GM11168 (cell line): ENCODE measurements around the gene SLC4A11.

Experiments used
- in situ Hi-C: fragments of 300-500 bp; cut with MboI; formaldehyde crosslinking; loops from one replicate; pipeline ENCODE4 v1.12.0; 2022; ENCODE audit warnings: low sequenced_read_pairs; ENCODE audit not compliant: unreplicated experiment

SLC4A11 gene

GRCh38 chr20:3239026-3239866 is at the start of gene SLC4A11:
TSS of gene SLC4A11 (minus strand) at chr20:3239190. CDS start at chr20:3239137, 53 bp downstream.
- in situ Hi-C loops, result no loop called here

GRCh38 chr20:3283222-3283820 is 44.3 kb upstream of the SLC4A11 start:
- in situ Hi-C loops, result no loop called here

GRCh38 chr20:3282271-3283221 is 43.6 kb upstream of the SLC4A11 start:
- in situ Hi-C loops, result no loop called here

GRCh38 chr20:3281437-3281836 is 42.4 kb upstream of the SLC4A11 start:
- in situ Hi-C loops, result no loop called here

GRCh38 chr20:3279761-3280160 is 40.8 kb upstream of the SLC4A11 start:
- in situ Hi-C loops, result no loop called here

- in situ Hi-C loops, result no loop called here
Measured at GRCh38 chr20:3277686-3278465, 38.9 kb upstream of the SLC4A11 start.

GRCh38 chr20:3276680-3277015 is 37.7 kb upstream of the SLC4A11 start:
- in situ Hi-C loops, result no loop called here

GRCh38 chr20:3275966-3276679 is 37.1 kb upstream of the SLC4A11 start:
- in situ Hi-C loops, result no loop called here

GRCh38 chr20:3275064-3275935 is 36.3 kb upstream of the SLC4A11 start:
- in situ Hi-C loops, result no loop called here

GRCh38 chr20:3273371-3273770 is 34.4 kb upstream of the SLC4A11 start:
- in situ Hi-C loops, result no loop called here

- in situ Hi-C loops, result no loop called here
Measured at GRCh38 chr20:3270051-3270450, 31.1 kb upstream of the SLC4A11 start.

- in situ Hi-C loops, result no loop called here
Measured at GRCh38 chr20:3262566-3262965, 23.6 kb upstream of the SLC4A11 start.

GRCh38 chr20:3258429-3258828 is 19.4 kb upstream of the SLC4A11 start:
- in situ Hi-C loops, result no loop called here

- in situ Hi-C loops, result no loop called here
Measured at GRCh38 chr20:3255728-3256127, 16.7 kb upstream of the SLC4A11 start.

GRCh38 chr20:3251806-3252205 is 12.8 kb upstream of the SLC4A11 start:
- in situ Hi-C loops, result no loop called here

- in situ Hi-C loops, result no loop called here
Measured at GRCh38 chr20:3250091-3250504, 11.1 kb upstream of the SLC4A11 start.

GRCh38 chr20:3248993-3249347 is 10.0 kb upstream of the SLC4A11 start:
- in situ Hi-C loops, result no loop called here

- in situ Hi-C loops, result no loop called here
Measured at GRCh38 chr20:3248167-3248992, 9.4 kb upstream of the SLC4A11 start.
